ENCODE results near the gene TGFBR3.
"Not testable (repeated sequence)": the region's sequence is repeated elsewhere in the genome, so short reads cannot be mapped to it uniquely, and the experiment has no call there.

Gene TGFBR3

GRCh38 chr1:91673613-91674012, 212.3 kb downstream of the TGFBR3 start:
- no peaks in the 10 kb centered on the region for H3K27me3 ChIP-seq (replicated peaks)
- in situ Hi-C loops (cut with HindIII; ENCODE audit: low pct_ligation_motif_present, low sequenced_read_pairs), result no loop called here
- TF ChIP-seq, protein P1, sequence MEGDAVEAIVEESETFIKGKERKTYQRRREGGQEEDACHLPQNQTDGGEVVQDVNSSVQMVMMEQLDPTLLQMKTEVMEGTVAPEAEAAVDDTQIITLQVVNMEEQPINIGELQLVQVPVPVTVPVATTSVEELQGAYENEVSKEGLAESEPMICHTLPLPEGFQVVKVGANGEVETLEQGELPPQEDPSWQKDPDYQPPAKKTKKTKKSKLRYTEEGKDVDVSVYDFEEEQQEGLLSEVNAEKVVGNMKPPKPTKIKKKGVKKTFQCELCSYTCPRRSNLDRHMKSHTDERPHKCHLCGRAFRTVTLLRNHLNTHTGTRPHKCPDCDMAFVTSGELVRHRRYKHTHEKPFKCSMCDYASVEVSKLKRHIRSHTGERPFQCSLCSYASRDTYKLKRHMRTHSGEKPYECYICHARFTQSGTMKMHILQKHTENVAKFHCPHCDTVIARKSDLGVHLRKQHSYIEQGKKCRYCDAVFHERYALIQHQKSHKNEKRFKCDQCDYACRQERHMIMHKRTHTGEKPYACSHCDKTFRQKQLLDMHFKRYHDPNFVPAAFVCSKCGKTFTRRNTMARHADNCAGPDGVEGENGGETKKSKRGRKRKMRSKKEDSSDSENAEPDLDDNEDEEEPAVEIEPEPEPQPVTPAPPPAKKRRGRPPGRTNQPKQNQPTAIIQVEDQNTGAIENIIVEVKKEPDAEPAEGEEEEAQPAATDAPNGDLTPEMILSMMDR (IDR thresholded peaks at IDR 0.05; ENCODE audit: low read depth, low read length, missing control alignments), result no peak

GRCh38 chr1:91672601-91673161, 213.3 kb downstream of the TGFBR3 start:
- TF ChIP-seq, protein P1 (IDR thresholded peaks at IDR 0.05; ENCODE audit: low read depth, low read length, missing control alignments), result no peak
- in situ Hi-C loops (cut with HindIII; ENCODE audit: low pct_ligation_motif_present, low sequenced_read_pairs), result no loop called here
- DNase-seq, result no peak
- H3K36me3 ChIP-seq (replicated peaks), result no peaks in the 10 kb centered on the region
- no peaks in the 10 kb centered on the region for H3K27me3 ChIP-seq (replicated peaks)
- no peak overlapping the region for H3K4me3 ChIP-seq (ENCODE audit: low read depth, low read length)
- H3K27ac ChIP-seq, result no peak overlapping the region

More at GRCh38 chr1:91673613-91674012, 212.3 kb downstream of the TGFBR3 start:
- Histone ChIP-seq H3K27ac (no peak overlapping the region), H3K4me3 (ENCODE audit: low read depth, low read length) (no peak overlapping the region), H3K36me3 (replicated peaks) (no peaks in the 10 kb centered on the region)
- no peak for DNase-seq

GRCh38 chr1:91670781-91671180, 215.2 kb downstream of the TGFBR3 start:
- no peak overlapping the region for H3K27ac ChIP-seq
- TF ChIP-seq, protein P1 (IDR thresholded peaks at IDR 0.05; ENCODE audit: low read depth, low read length, missing control alignments), result no peak
- H3K27me3 ChIP-seq (replicated peaks), result no peaks in the 10 kb centered on the region
- in situ Hi-C loops (cut with HindIII; ENCODE audit: low pct_ligation_motif_present, low sequenced_read_pairs), result no loop called here
- H3K36me3 ChIP-seq (replicated peaks), result no peaks in the 10 kb centered on the region
- no peak for DNase-seq
- no peak overlapping the region for H3K4me3 ChIP-seq (ENCODE audit: low read depth, low read length)

GRCh38 chr1:91669584-91670350, 216.2 kb downstream of the TGFBR3 start:
- TF ChIP-seq, protein P1 (IDR thresholded peaks at IDR 0.05; ENCODE audit: low read depth, low read length, missing control alignments), result no peak
- no peak overlapping the region for H3K4me3 ChIP-seq (ENCODE audit: low read depth, low read length)
- in situ Hi-C loops (cut with HindIII; ENCODE audit: low pct_ligation_motif_present, low sequenced_read_pairs), result no loop called here
- no peaks in the 10 kb centered on the region for H3K27me3 ChIP-seq (replicated peaks)
- no peaks in the 10 kb centered on the region for H3K36me3 ChIP-seq (replicated peaks)
- no peak for DNase-seq
- H3K27ac ChIP-seq, result no peak overlapping the region

DNA sequence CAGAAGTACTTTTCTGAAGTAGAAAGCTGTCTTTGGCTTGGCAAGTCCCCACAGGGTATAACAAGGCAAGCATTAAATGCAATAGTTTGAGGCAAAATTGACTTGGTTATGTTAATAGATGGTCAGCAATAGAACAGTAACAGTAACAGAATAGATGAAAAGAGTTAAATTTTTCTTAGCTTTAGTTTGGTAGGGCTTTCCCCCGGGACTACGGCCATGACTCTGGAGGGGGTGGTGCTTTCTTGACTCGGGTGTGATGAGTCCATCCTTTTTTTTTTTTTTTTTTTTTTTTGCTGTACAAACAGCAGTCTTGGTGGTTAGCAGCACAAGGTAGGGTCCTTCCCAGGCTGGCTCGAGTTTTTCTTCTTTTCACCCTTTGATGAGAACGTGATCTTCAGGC, 219.3 kb downstream of the TGFBR3 start:
- H3K4me3 ChIP-seq (ENCODE audit: low read depth, low read length); in situ Hi-C loops (cut with HindIII; ENCODE audit: low pct_ligation_motif_present, low sequenced_read_pairs): not testable (repeated sequence)
- peak; percentile 11 for DNase-seq

DNA sequence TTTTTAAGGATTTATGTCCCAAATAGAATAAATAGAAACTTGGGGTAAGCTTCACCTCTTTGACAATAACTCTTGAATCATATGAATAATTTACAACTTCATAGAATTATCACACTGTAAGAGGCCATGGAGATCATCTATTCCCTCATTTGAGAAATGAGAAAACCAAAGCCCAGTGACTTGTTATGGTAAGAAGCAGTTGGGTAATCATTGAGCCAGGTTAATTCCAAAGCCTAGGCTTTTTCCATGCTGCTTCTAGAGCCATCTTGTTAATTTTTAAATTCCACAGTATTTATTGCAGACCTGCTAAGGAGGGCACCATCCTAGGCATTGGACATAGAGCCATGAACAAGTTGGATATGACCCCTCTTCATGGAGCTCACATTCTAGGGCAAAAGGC, 224.8 kb downstream of the TGFBR3 start:
- Histone ChIP-seq H3K4me3 (ENCODE audit: low read depth, low read length) (no peak overlapping the region), H3K27ac (no peak overlapping the region), H3K36me3 (replicated peaks) (no peaks in the 10 kb centered on the region), H3K27me3 (replicated peaks) (no peaks in the 10 kb centered on the region)
- in situ Hi-C loops (cut with HindIII; ENCODE audit: low pct_ligation_motif_present, low sequenced_read_pairs), result no loop called here
- DNase-seq, result no peak
- TF ChIP-seq, protein P1 (IDR thresholded peaks at IDR 0.05; ENCODE audit: low read depth, low read length, missing control alignments), result no peak

More for the DNA sequence above, 219.3 kb downstream of the TGFBR3 start:
- H3K36me3 ChIP-seq (replicated peaks); H3K27ac ChIP-seq; H3K27me3 ChIP-seq (replicated peaks): not testable (repeated sequence)
